ENCODE measurements around the gene PTPN23. TPM values are rescaled to one million over a fixed set of nuclear protein-coding genes. Genes with fewer than 3 reads are reported as not detected.

The PTPN23 gene
- total and polyA plus RNA-seq, 5 donors from 2014 or later, result 1.0 to 54.2 (median 2.7) TPM

DNA sequence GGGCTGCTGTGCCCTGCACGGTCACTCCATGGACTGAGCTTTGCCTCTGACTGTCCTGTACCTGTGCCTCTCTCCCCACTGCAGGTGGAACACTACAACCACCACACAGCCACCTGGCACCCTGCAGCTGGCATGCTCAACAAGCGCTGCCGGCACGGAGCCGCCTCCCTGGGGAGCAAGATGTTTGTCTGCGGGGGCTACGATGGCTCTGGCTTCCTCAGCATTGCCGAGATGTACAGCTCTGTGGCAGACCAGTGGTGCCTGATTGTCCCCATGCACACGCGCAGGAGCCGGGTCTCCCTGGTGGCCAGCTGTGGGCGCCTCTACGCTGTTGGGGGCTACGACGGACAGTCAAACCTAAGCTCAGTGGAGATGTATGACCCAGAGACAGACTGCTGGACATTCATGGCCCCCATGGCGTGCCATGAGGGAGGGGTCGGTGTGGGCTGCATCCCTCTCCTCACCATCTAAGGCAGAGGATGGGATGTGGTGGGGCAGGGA, 37.3 kb upstream of the PTPN23 start:
- no peak overlapping the region for H3K27ac Mint-ChIP-seq
- Histone ChIP-seq H3K4me3 (ENCODE audit: low read depth, low read length) (no peak overlapping the region), H3K4me1 (ENCODE audit: control insufficient read depth, insufficient read depth, low read length, poor library complexity, severe bottlenecking) (no peaks in the 10 kb centered on the region), H3K27me3 (ENCODE audit: control insufficient read depth, insufficient read depth, low read length) (no peaks in the 10 kb centered on the region), H3K9me3 (ENCODE audit: control insufficient read depth in 2 of 2, low read length in 2 of 2) (no peaks in the 10 kb centered on the region), H3K36me3 (ENCODE audit: control insufficient read depth, insufficient read depth, low read length) (peaks cover 48% of the 10 kb centered on the region), H3K27ac (ENCODE audit: insufficient read depth, low read length, poor library complexity, severe bottlenecking) (no peak overlapping the region)
- peaks cover 0 to 8% (median 3%) of the 10 kb centered on the region in 4 donors for H3K4me1 Mint-ChIP-seq
- H3K27me3 Mint-ChIP-seq, result no peaks in the 10 kb centered on the region
- DNase-seq (no peak), ATAC-seq (ENCODE audit: low read depth in 2 of 2) (no peak)
- no peak overlapping the region for H3K4me3 Mint-ChIP-seq
- no peaks in the 10 kb centered on the region for H3K9me3 Mint-ChIP-seq
- peaks cover 29% of the 10 kb centered on the region for H3K36me3 Mint-ChIP-seq

DNA sequence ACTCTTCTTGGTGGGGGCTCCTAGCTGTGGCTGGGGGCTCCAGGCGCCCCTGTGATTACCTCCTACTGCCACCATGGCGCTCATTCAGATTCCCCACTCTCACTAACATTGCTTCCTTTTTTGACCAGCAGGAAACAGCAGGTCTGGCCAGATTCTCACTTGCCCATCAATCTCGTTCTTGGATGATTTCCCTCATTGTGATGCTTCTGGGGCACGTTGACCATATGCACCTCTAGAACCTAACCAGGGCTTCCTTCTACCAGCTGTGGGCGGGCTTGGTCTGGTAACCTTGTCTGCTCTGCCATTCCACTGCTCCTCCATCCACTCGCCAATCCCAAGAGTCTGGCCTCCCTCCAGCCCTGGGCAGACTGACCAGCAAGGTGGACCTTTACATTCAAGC, 35.9 kb upstream of the PTPN23 start:
- Histone ChIP-seq H3K4me3 (ENCODE audit: low read depth, low read length) (no peak overlapping the region), H3K27ac (ENCODE audit: insufficient read depth, low read length, poor library complexity, severe bottlenecking) (no peak overlapping the region), H3K36me3 (ENCODE audit: control insufficient read depth, insufficient read depth, low read length) (peaks cover 38% of the 10 kb centered on the region), H3K4me1 (ENCODE audit: control insufficient read depth, insufficient read depth, low read length, poor library complexity, severe bottlenecking) (no peaks in the 10 kb centered on the region), H3K27me3 (ENCODE audit: control insufficient read depth, insufficient read depth, low read length) (no peaks in the 10 kb centered on the region), H3K9me3 (ENCODE audit: control insufficient read depth in 2 of 2, low read length in 2 of 2) (no peaks in the 10 kb centered on the region)
- H3K27ac Mint-ChIP-seq, result no peak overlapping the region
- peaks cover 0 to 8% (median 3%) of the 10 kb centered on the region in 4 donors for H3K4me1 Mint-ChIP-seq
- peaks cover 24% of the 10 kb centered on the region for H3K36me3 Mint-ChIP-seq
- ATAC-seq (ENCODE audit: low read depth in 2 of 2), result no peak
- no peaks in the 10 kb centered on the region for H3K27me3 Mint-ChIP-seq
- no peak overlapping the region for H3K4me3 Mint-ChIP-seq
- no peaks in the 10 kb centered on the region for H3K9me3 Mint-ChIP-seq
- DNase-seq, result no peak

DNA sequence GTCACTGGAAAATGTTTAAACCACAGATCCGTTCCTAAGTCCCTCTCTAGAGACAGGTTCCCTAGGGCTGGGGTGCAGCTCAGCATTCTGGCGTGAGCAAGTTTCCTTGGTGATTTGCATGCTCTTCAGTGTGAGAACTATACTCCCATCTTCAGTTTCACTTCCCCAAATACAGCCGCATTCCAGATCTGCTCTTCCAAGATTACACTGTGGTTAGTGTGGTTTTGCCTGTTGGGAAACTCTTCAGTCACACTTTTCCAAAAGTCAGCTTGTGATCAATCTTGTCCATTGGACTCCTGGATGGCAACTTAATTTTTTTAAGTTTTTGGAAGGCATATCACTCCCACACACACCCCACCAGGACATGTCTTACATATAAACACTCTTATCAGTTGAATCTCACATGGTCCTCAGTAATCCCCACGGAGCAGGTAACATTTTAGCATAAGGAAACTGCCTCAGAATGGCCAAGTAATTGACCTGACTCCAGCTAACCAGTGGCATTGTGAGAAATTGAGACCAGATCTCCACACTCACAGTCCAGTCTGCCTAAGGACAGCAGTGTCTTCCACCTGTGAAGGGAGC, 33.5 kb upstream of the PTPN23 start:
- Histone ChIP-seq H3K4me3 (ENCODE audit: low read depth, low read length) (no peak overlapping the region), H3K9me3 (ENCODE audit: control insufficient read depth in 2 of 2, low read length in 2 of 2) (no peaks in the 10 kb centered on the region), H3K27ac (ENCODE audit: insufficient read depth, low read length, poor library complexity, severe bottlenecking) (no peak overlapping the region), H3K36me3 (ENCODE audit: control insufficient read depth, insufficient read depth, low read length) (peaks cover 25% of the 10 kb centered on the region), H3K27me3 (ENCODE audit: control insufficient read depth, insufficient read depth, low read length) (no peaks in the 10 kb centered on the region), H3K4me1 (ENCODE audit: control insufficient read depth, insufficient read depth, low read length, poor library complexity, severe bottlenecking) (no peaks in the 10 kb centered on the region)
- H3K27me3 Mint-ChIP-seq, result no peaks in the 10 kb centered on the region
- peak overlapping the region in 2 of 3 donors; percentile 48 to 73 for H3K27ac Mint-ChIP-seq
- H3K4me1 Mint-ChIP-seq, result peaks cover 0 to 8% (median under 1%) of the 10 kb centered on the region in 4 donors
- no peaks in the 10 kb centered on the region for H3K9me3 Mint-ChIP-seq
- no peak for DNase-seq
- no peak overlapping the region for H3K4me3 Mint-ChIP-seq
- H3K36me3 Mint-ChIP-seq, result peaks cover 15% of the 10 kb centered on the region
- no peak for ATAC-seq (ENCODE audit: low read depth in 2 of 2)

DNA sequence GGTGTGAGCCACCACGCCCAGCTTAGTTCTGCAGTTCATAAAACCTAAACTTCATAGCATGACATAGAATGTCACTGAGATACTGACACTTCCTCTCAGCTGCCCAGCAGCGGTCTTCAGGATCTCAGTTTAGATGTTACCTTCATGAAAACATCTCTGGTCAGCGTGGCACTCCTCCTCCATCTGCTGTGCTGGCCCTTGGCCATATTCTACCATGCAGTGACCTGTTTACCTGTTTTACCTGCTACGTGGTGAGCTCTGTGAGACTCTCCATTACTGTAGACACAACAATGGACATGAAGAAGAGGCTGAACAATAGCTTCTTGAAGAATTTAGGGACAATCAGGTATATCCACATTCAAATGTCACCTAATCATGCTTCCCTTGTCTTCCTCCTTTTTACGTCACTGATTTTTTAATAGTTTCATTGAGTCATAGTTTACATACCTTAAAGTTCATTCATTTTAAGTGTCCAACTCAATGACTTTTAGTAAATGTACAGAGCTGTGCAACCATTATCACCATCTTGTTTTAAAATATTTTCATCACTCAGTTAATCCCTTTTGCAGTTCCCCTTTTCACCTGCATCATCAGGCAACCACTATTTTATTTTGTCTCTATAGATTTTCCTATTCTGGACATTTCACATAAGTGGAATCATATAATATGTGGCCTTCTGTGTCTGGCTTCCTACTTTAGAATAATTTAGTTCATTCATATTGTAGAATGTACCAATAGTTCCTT, 32.2 kb upstream of the PTPN23 start:
- H3K4me3 ChIP-seq (ENCODE audit: low read depth, low read length), result no peak overlapping the region
- Mint-ChIP-seq H3K36me3 (peaks cover 8% of the 10 kb centered on the region), H3K27ac (peak overlapping the region in 1 of 3 donors; percentile 65), H3K9me3 (no peaks in the 10 kb centered on the region), H3K27me3 (no peaks in the 10 kb centered on the region), H3K4me3 (no peak overlapping the region), H3K4me1 (peaks cover 0 to 8% (median under 1%) of the 10 kb centered on the region in 4 donors)
- H3K36me3 ChIP-seq (ENCODE audit: control insufficient read depth, insufficient read depth, low read length), result peaks cover 13% of the 10 kb centered on the region
- DNase-seq, result no peak
- no peaks in the 10 kb centered on the region for H3K27me3 ChIP-seq (ENCODE audit: control insufficient read depth, insufficient read depth, low read length)
- H3K27ac ChIP-seq (ENCODE audit: insufficient read depth, low read length, poor library complexity, severe bottlenecking), result no peak overlapping the region
- ATAC-seq (ENCODE audit: low read depth in 2 of 2), result no peak
- H3K9me3 ChIP-seq (ENCODE audit: control insufficient read depth in 2 of 2, low read length in 2 of 2), result no peaks in the 10 kb centered on the region
- no peaks in the 10 kb centered on the region for H3K4me1 ChIP-seq (ENCODE audit: control insufficient read depth, insufficient read depth, low read length, poor library complexity, severe bottlenecking)

DNA sequence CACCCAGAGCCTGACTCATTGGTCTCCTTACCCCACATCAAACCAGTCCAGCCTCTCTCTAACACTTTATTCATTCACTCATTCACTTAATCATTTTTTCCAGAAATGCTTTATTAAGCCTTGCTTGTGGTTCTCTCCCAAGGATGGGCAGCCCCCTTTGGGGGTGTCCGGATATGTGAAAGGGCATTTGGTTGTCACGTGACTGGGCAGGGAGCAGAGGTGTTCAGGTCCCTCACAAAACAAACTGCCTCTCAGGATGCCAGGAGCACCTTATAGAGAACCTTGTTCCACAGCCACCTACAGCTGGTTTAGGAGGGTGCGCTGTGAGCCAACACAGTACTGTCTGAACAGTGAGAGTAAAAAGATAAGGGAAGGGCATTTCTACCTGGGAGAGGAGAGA, 25.8 kb upstream of the PTPN23 start:
- Mint-ChIP-seq H3K27me3 (no peaks in the 10 kb centered on the region), H3K4me1 (peaks cover 0 to 6% (median 0%) of the 10 kb centered on the region in 4 donors), H3K36me3 (peaks cover 3% of the 10 kb centered on the region), H3K9me3 (peaks cover 0 to 17% (median 3%) of the 10 kb centered on the region in 7 donors), H3K4me3 (no peak overlapping the region), H3K27ac (peak overlapping the region in 1 of 3 donors; percentile 36)
- DNase-seq (no peak), ATAC-seq (ENCODE audit: low read depth in 2 of 2) (no peak)
- Histone ChIP-seq H3K36me3 (ENCODE audit: control insufficient read depth, insufficient read depth, low read length) (no peaks in the 10 kb centered on the region), H3K9me3 (ENCODE audit: control insufficient read depth in 2 of 2, low read length in 2 of 2) (peaks cover 9 to 14% of the 10 kb centered on the region in 2 experiments), H3K4me1 (ENCODE audit: control insufficient read depth, insufficient read depth, low read length, poor library complexity, severe bottlenecking) (no peaks in the 10 kb centered on the region), H3K27ac (ENCODE audit: insufficient read depth, low read length, poor library complexity, severe bottlenecking) (no peak overlapping the region), H3K27me3 (ENCODE audit: control insufficient read depth, insufficient read depth, low read length) (no peaks in the 10 kb centered on the region), H3K4me3 (ENCODE audit: low read depth, low read length) (no peak overlapping the region)

DNA sequence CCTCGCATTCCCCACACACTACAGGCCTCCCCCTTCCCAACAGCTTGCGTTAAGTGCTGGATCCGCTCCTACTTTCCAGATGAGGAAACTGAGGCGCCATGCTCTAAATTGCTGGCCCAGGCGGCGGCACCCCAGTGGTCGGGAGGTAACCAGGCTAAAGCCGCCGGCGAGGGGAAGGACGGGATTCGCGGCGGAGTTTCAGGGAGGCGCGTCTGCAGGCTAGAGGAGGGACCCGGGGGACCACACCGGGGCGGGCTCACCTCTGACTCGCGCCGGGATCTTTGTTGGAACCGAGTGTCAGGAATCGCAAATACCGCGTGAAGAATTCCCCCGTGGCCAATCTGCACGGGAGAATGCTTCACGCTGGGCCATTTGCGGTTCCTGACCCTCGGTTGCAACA, 24.6 kb upstream of the PTPN23 start:
- Histone ChIP-seq H3K4me3 (ENCODE audit: low read depth, low read length) (no peak overlapping the region), H3K27ac (ENCODE audit: insufficient read depth, low read length, poor library complexity, severe bottlenecking) (no peak overlapping the region), H3K4me1 (ENCODE audit: control insufficient read depth, insufficient read depth, low read length, poor library complexity, severe bottlenecking) (no peaks in the 10 kb centered on the region), H3K27me3 (ENCODE audit: control insufficient read depth, insufficient read depth, low read length) (no peaks in the 10 kb centered on the region), H3K36me3 (ENCODE audit: control insufficient read depth, insufficient read depth, low read length) (no peaks in the 10 kb centered on the region), H3K9me3 (ENCODE audit: control insufficient read depth in 2 of 2, low read length in 2 of 2) (peaks cover 13 to 18% of the 10 kb centered on the region in 2 experiments)
- ATAC-seq (ENCODE audit: low read depth in 2 of 2), result no peak
- H3K4me1 Mint-ChIP-seq, result peaks cover 0 to 6% (median 1%) of the 10 kb centered on the region in 4 donors
- peaks cover 3% of the 10 kb centered on the region for H3K36me3 Mint-ChIP-seq
- H3K27ac Mint-ChIP-seq, result no peak overlapping the region
- H3K27me3 Mint-ChIP-seq, result no peaks in the 10 kb centered on the region
- DNase-seq, result no peak
- peaks cover 0 to 22% (median 5%) of the 10 kb centered on the region in 7 donors for H3K9me3 Mint-ChIP-seq
- H3K4me3 Mint-ChIP-seq, result no peak overlapping the region

DNA sequence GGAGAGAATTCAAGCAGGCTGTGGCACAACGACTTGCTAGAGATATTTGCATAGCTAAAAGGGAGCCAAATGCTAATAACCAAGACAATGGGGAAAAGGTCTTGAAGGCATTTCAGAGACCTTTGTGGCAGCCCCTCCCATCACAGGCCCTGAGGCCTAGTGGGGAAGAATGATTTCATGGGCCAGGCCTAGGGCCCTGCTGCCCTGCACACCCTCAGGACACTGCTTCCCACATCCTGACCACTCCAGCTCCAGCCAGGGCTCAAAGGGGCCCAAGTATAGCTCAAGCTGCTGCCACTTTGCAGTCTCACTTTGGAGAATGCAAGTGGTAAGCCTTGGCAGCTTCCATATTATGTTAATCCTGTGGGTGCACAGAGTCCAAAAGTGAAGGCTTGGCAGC, 21.5 kb upstream of the PTPN23 start:
- H3K27ac Mint-ChIP-seq, result no peak overlapping the region
- H3K27ac ChIP-seq (ENCODE audit: insufficient read depth, low read length, poor library complexity, severe bottlenecking), result no peak overlapping the region
- no peaks in the 10 kb centered on the region for H3K36me3 ChIP-seq (ENCODE audit: control insufficient read depth, insufficient read depth, low read length)
- peaks cover 7% of the 10 kb centered on the region for H3K4me1 ChIP-seq (ENCODE audit: control insufficient read depth, insufficient read depth, low read length, poor library complexity, severe bottlenecking)
- H3K9me3 Mint-ChIP-seq, result peaks cover 2 to 28% (median 6%) of the 10 kb centered on the region in 7 donors
- H3K9me3 ChIP-seq (ENCODE audit: control insufficient read depth in 2 of 2, low read length in 2 of 2), result peaks cover 13 to 18% of the 10 kb centered on the region in 2 experiments
- ATAC-seq (ENCODE audit: low read depth in 2 of 2), result no peak
- no peaks in the 10 kb centered on the region for H3K27me3 ChIP-seq (ENCODE audit: control insufficient read depth, insufficient read depth, low read length)
- H3K27me3 Mint-ChIP-seq, result no peaks in the 10 kb centered on the region
- no peak overlapping the region for H3K4me3 ChIP-seq (ENCODE audit: low read depth, low read length)
- H3K4me3 Mint-ChIP-seq, result no peak overlapping the region
- peaks cover 8% of the 10 kb centered on the region for H3K36me3 Mint-ChIP-seq
- no peak for DNase-seq
- H3K4me1 Mint-ChIP-seq, result peaks cover 0 to 16% (median 15%) of the 10 kb centered on the region in 4 donors

Measured in CD4-positive, CD25-positive, alpha-beta regulatory T cell (primary cell).